GM21381 (cell line): ENCODE measurements around the gene ULBP3.
"Not testable (repeated sequence)": the region's sequence is repeated elsewhere in the genome, so short reads cannot be mapped to it uniquely, and the experiment has no call there.

ENCODE experiments used
- ATAC-seq: cut with Tn5 transposase; IDR thresholded peaks from one replicate; pipeline ENCODE4 v1.9.1; 2021; ENCODE audit warnings: mild to moderate bottlenecking, moderate library complexity; ENCODE audit not compliant: unreplicated experiment

ULBP3 gene

GRCh38 chr6:150043501-150044412 is 25.2 kb downstream of the ULBP3 start:
- no peak for ATAC-seq

DNA sequence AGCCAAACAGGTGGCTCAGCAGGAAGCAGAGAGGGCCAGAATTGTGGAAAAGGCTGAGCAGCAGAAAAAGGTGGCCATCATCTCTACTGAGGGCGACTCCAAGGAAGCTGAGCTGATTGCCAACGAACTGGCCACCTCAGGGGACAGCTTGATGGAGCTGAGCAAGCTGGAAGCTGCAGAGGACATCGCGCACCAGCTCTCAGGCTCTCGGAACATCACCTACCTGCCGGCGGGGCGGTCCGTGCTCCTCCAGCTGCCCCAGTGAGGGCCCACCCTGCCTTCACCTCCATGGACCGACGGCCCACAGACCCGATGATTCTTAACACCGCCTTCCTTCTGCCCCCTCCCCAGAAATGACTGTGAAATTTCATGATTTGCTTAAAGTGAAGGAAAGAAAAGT is 25.8 kb downstream of the ULBP3 start:
- ATAC-seq, result no peak

DNA sequence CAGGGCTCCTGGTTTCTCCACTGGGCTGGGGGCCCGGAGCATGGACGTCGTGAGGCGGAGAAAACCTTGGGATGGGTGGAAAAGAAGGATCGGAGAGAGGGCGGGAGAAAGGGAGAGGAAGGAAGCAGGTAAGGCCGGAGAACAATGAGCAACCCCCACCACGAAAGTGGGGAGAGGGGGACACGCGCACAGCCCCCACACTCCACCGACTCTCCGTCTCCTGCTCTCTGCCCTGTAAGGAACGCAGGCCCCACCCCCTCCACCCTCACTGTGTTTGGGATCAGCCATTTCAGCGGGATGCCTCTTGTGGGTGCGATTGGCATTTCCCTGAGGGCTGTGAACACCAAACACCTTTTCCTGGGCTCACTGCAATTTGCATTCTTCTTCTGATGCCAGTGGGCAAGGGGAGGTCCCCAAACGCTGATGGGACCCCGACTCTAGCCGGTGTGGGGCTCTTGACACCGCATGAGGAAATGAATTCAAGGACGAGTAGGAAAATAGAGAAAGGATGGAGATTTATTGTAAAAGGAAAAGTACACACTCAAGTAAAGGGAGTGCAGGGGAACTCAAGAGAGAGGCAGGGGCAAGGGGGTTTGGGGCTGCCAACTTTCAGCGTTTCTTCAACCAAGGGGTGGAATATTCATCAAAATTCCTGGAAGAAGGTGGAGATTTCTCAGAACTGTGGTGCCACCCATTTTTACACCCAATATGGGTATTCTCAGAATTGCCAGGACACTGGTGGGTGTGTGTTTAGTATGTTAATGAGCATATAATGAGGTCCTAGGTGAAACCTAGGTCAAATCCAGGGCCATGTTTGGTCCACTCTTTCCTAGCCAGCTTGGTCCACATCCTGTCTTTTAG is 30.5 kb downstream of the ULBP3 start:
- ATAC-seq, result no peak

DNA sequence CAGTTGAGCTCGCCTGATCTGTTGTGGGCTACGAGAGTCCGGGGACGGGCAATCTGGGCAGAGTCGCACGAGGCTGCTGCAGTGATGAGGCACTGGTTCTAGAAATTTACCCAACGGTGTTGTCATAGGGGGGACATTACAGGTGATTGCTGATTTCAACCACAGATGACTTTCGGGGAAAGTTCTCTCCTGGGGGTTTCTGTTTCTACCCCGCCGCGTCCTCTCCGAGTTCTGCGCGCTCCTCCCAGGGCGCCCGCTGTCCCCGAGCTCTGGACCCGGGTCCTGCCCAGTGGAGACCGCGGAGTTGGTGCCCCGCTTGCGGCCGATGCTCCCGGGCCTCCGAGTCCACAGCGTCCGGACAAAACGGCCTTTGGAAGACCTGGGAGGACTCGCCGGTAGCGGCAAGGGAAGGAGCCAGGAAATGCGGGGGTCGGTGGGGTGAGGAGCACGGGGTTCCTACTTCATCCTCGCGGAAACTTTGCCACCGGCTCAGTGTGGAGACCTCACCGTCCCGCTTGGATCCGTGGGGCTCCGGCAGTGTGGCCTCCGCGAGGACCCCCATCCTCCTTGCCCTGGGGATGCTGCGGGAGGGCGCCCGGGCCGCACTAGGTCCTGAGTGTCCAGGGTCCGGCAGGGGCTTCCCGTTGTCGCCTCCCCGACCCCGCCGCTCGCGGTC is 31.3 kb downstream of the ULBP3 start:
- no peak for ATAC-seq

GRCh38 chr6:150036081-150036480 is 32.8 kb downstream of the ULBP3 start:
- no peak for ATAC-seq

GRCh38 chr6:150033207-150033771 is 35.6 kb downstream of the ULBP3 start:
- no peak for ATAC-seq

DNA sequence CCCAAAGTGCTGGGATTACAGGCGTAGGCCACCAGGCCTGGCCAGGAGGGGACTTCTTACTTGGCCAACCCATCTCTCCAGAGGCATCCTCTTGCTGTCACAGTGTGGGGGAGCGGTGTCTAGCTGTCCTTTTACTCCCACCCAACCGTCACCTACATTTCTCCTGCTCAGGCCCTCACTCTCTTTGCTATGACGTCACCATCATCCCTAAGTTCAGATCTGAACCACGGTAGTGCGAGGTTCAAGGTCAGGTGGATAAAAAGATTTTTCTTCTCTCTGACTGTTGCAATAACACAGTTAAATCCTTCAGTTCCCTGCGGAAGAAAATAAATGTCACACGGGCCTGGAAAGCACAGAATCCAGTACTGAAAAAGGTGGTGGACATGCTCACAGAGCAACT is 36.3 kb downstream of the ULBP3 start:
- no peak for ATAC-seq

DNA sequence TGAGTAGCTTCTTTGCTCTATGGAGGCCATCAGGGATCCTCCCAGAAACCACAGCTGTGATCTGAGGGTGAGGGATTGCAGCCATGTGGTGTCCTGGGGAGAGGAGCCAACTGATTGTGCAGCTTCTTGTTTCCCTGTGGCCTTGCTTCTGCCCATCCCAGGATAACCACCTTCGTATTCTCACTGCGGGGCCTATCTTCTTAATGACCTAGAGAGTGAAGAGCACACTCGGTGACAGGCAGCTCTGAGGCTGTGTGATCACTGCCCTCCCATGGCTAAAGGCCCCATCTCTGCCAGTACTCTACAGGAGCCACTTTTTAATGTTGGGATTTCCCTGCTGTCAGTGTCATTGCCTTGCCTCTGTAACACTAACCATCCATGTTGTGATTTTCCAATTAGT is 38.3 kb downstream of the ULBP3 start:
- no peak for ATAC-seq

DNA sequence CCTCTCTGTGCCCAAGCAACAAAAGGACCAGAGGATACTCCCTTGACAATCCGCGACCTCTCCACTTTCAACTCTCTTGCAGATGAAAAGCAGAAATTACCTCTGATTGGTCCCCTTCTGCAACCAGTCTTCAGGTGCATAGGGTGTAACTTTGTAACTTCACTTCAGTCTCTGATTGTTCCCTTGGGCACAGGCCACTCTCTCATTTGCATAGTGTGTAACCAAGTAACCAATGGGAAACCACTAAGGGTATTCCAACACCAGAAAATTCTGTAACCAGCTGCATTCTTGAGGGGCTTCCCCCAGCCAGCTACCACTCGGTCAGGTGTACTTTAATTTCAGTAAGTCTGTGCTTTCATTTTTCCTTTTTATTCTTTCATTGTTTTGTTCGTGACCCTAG is 39.2 kb downstream of the ULBP3 start:
- ATAC-seq, result no peak

- ATAC-seq, result no peak
Measured at GRCh38 chr6:150029276-150029675, 39.6 kb downstream of the ULBP3 start.

GRCh38 chr6:150028799-150029198 is 40.1 kb downstream of the ULBP3 start:
- ATAC-seq, result no peak

DNA sequence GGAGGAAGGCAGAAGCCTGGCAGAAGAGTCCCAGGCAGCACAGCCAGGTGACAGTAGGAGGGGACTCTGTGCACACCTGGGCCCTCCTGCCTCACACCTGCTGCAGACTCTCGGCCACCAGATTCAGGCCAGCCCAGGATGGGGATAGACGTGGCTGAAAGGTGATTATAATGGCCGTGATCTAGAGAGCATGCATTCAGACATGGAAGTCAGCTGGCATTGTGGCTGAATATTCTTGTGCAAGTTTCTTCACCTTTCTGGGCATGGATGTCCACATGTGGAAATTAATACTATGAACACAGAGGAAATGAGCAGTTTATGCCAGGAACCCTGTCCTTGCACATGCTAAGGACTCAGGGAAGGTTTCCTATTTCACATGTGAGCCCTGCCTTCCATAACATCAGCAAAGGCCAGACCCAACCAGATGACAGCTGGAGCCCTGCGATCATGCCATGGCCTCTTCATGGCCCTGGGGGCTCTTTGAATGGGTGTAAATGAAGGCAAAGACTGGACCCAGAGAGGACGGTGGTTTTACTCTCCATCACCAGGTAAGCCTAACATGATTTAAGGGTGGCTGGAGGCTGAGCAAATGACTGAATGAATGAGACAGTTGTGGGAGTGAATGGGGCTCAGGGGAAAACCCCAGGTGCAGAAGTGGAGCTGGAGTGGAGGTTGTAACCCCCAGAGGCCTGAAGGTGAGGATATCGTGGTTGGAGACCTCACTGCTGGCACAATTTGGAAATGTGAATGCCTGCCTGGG is 40.9 kb downstream of the ULBP3 start:
- no peak for ATAC-seq

DNA sequence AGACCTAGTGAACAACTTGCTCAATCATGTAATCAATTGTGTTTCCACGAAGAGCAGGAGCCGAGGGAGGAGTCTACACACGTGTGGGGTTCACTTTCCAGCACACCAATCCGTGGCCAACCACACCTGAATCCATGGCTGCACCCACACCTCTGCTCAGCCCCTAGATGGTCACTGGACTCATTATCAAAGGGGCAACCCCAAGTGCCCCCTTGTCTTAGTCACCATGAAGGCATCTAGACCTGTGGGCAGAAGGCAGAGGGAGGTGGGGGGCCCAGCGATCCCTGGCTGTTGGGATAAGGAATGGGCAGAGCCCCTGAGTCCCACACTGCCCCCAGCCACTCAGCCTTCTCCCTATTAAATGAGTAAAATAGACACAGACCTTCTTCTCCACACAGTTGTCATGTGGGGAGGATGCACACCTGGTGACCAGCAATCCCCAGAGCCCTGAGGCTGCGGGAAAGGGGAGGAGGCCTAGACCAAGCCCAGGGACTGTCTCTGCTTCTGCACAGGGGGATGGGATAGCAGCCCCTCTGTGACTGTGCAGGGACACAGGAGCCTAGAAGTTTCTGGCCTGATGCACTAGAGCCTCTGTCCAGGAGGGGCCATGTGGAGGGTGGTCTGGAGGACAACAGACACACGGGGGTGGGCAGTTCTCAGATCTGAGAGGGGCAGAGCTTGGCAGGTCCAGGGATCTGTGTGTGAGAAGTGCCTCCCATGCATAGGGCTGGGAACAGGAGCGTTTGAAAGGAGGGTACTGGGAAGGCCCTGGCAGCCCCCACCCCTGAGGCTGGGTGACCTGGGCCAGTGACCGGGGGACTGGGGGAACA is 41.7 kb downstream of the ULBP3 start:
- no peak for ATAC-seq

DNA sequence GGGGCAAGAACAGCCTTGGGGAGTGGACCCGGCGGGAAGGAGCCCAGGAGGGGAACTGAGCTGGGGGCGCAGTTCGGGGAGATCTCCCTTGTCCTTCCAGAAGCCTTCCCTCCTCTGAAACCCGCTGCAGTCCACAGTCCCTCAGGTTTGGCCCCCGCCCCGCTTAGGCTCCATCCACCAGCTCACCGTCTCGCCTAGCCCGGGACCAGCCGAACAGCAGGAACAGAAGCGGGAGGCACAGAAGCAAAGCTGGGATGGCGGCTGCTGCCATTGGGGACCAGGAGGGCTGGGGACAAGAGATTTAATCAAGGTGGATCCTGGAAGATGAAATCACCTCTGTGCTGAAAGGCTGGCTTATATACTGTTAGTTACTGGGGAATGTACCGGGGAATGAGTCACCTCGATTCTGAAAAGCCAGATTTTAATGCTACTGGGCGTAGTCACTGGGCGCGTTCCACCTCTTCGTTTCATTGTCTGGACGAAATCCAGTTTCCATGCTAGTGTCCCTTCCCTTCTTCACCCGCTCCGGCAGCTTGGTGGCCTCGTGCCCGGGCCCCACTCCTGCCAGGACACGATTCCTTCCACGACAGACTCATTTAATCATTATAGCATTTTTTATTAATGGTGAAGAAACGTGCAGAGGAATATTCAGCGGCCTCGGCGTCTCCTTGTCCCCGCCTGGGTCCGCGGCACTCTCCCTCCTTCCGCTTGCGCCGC is 43.6 kb downstream of the ULBP3 start, which contains the start of gene RAET1L:
RAET1L (minus strand) TSS at position 332 of the 717 bp plus-strand sequence; CDS start at position 271, 61 bp downstream.
- no peak for ATAC-seq

DNA sequence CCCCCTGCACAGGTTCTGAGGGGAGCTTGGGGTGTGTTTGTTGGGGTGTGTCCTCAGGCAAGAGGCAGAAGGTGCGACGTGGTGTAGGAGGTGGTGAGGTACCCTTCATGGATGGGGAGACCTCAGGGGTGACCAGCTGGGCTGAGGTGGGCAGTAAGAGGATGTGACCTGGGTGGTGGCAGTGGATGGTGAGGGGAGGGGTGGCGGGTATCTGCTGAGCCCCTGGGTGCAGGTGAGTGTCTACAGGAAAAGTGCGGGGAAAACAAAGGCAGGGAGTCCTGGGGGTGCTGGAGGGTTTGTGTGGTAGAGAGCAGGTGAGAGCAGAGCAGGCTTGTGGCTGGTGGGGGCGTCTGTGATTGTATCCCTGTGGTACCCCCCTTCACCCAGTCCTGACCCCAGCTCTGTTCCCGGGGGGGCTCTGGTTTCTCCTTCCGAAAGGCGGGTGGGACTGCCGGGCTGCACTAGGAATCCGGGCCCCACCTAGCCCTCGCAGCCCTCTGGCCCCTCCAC is 44.2 kb downstream of the ULBP3 start:
- no peak for ATAC-seq

DNA sequence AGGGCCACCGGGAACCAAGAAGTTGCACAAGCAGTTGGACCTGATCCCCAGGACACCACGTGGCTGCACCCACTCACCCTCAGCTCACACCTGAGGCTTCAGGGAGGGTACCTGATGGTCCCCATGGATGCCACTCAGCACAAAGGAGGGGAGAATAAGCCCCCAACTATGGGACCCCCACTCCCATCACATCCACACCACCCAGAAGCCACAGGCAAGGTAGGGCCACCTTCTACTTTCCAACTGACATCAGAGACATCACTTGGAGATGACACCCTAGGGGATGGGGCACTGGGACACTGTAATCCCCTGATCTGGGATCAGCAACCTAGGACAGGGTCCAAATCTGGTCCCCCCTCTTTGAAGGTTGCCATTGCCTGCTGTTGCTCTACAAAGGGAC is 44.9 kb downstream of the ULBP3 start:
- not testable (repeated sequence) for ATAC-seq

- not testable (repeated sequence) for ATAC-seq
Measured at GRCh38 chr6:150021870-150022269, 47.1 kb downstream of the ULBP3 start.

DNA sequence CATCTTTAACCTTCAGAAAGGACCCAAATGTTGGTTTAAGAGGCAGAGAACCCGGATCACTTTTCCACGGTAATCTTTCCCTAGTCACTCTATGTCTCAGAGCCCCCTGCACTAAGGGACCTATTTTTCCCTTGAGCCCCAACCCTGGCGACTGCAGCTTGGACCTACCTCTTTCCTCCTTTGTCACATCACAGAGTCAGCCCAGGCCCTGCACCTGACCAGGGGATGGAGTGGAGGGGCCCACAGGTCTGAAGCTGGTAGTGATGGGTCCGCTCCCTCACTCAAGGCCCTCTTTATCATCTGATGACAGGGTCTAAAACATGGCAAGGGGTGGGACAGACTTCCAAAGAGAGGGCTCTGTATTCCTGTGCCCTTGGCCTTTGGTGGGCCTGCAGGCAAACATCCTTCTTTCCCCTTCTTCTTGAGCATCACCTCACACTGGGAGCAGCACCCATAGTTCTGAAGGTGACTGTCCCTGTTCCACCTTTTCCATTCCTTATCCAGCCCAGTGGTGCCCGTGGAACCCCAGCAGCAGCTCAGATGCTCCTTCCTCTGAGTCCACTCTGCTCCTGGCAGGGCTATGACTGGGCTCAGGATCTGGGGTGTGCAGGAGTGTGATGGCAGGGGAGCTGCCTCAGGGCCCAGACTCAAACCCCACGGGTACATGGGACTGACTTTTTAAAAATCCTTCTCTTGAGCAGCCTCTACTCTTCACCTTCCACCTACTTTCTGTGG is 49.9 kb downstream of the ULBP3 start:
- ATAC-seq, result no peak
